SU-DHL-6 (cell line): ENCODE measurements around the gene ARHGAP44.

Source experiments
- EZH2phosphoT487 ChIP-seq: fragments of 200-600 bp; sonication (generic), shearing (Covaris generic); conservative IDR thresholded peaks from 2 replicates; pipeline ENCODE4 v1.6.1; 2018; ENCODE audit warnings: mild to moderate bottlenecking, antibody characterized with exemption, low read length, moderate library complexity, mixed read lengths
- TF ChIP-seq, protein P1 (sequence below): fragments of 200-600 bp; sonication (generic); IDR thresholded peaks from one replicate; pipeline ENCODE4 v1.5.1; 2017; ENCODE audit warnings: antibody characterized with exemption, mild to moderate bottlenecking, low read length, moderate library complexity; ENCODE audit not compliant: insufficient read depth, poor library complexity, severe bottlenecking

DNA sequence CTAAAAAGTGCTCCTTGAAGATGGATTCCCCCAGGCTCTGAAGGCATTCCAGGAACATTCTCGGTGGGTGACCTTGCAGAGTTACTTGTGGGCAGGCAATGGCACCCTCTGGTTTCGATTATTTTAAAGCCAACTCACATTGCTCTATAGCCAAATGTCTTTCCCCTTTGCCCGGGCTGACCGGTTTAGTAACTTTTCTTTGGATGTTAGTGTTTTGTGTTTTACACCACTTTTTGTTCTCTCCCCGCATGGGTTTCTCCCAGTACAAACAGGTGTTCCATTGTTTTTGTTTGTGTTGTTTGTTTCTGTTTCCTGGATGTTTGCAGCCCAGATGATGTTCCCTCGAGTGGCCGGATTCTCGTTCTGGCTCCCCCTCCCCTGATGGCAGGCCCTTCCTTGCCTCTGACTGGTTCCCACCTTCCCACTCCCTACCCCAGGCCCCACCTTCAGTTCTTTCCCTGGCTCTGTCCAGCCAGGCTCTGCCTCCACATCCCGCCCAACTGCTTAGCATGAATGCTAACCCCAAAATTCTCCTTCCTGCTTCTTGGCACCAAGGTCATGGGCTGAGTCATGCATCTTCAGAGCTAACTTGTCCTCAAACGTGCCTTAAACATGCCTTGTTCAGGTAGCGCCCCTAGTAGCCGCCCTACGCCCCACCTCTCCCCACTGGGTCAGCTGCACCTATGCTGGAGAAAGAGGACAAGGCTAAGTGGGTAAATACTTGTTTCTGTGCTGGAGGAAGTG, 187.9 kb downstream of the ARHGAP44 start:
- TF ChIP-seq, protein P1, sequence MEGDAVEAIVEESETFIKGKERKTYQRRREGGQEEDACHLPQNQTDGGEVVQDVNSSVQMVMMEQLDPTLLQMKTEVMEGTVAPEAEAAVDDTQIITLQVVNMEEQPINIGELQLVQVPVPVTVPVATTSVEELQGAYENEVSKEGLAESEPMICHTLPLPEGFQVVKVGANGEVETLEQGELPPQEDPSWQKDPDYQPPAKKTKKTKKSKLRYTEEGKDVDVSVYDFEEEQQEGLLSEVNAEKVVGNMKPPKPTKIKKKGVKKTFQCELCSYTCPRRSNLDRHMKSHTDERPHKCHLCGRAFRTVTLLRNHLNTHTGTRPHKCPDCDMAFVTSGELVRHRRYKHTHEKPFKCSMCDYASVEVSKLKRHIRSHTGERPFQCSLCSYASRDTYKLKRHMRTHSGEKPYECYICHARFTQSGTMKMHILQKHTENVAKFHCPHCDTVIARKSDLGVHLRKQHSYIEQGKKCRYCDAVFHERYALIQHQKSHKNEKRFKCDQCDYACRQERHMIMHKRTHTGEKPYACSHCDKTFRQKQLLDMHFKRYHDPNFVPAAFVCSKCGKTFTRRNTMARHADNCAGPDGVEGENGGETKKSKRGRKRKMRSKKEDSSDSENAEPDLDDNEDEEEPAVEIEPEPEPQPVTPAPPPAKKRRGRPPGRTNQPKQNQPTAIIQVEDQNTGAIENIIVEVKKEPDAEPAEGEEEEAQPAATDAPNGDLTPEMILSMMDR, result no peak
- no peak for TF ChIP-seq EZH2phosphoT487
